Glomerular visceral epithelial cell (primary cell): Measurements from ENCODE around the gene GATA2.

Experiments used
- DNase-seq: peaks from one replicate; pipeline ENCODE4 v3.0.0-alpha.2; 2016; ENCODE audit errors: extremely low spot score

Gene GATA2

DNA sequence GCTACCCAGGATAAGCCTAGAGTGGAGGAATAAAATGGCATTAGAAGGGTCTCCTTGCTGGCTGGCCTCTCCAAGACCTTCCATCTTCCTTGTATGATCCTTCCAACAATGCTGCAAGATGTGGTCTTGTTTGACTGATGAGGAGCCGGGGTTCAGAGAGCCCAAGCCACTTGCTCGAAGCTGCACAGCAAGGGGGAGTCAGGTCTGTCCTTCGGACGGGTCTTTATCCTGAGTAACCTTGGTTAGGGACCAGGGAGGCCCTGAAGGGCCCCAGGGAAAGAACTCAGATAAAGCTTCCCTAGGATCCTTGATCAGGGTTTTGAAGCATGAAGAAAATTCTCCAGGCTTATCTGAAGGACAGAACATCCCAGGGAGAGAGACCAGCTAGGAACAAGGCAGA is 19.3 kb downstream of the GATA2 start:
- DNase-seq: no peak

DNA sequence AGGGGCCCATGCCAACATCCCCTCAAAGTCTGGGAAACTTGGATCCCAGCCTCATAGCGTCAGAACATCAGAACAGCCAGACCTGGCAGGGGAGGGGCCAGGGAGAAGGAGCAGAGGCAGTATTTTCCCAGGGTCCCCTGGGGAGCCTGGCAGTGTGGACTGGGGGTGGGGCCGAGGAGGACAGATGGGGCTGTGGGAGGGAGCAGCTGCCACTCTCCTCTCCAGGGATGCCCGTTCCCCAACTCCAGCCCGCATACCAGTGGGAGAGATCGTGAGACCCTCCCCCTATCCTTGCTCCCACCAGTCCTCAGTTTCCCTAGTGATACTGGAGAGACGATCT is 19.9 kb downstream of the GATA2 start:
- DNase-seq: no peak

DNA sequence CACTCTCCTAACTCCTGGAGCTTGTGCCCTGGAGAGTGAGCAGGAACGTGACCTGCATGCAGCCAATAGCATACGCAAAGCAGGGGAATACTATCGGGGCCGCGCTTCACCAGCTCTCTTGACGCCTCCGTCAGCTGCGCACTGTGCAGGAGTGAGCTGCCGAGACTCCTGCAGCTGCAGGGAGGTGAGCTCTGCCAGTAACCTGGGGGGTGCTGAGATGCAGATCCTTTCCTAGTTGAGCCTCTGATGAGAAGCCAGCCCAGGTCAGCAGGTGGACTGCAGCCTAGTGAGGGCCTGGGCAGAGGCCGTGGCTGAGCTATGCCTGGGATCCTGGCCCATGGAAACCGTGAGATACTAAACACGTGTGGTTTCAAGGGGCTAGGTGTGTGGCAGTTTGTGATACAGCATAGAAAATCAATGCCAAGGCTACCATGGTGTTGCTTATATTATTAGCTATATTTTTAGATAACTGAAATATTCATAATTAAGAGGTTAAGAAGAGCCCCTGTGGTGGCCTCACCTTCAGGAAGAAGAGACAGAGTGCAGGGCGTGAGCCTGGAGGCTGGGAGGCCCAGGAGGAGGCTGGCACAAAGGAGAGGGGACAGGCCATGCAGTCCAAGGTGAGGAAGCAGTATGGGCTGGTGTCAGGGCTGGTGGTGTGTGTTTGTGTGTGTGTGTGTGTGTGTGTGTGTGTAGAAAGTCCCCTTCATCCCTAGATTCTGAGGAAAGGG is 20.4 kb downstream of the GATA2 start:
- no peak for DNase-seq

DNA sequence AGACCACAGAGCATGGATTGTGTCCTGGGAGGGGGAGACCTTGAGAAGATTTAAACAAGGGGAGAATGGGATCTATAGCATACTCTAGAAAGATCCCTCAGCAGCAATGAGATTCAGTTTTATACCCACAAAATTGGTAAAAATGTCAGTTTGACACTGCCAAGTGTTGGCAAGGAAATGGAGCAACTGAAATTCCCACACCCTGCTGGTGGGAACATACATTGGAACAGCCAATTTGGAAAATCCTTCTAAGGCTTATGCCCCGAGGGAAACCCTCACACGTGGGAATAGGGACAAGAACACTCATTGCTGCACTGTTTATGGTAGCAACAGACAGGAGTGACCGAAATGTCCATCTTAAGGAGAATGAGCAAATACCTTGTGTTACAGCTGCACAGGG is 21.3 kb downstream of the GATA2 start:
- DNase-seq: no peak

DNA sequence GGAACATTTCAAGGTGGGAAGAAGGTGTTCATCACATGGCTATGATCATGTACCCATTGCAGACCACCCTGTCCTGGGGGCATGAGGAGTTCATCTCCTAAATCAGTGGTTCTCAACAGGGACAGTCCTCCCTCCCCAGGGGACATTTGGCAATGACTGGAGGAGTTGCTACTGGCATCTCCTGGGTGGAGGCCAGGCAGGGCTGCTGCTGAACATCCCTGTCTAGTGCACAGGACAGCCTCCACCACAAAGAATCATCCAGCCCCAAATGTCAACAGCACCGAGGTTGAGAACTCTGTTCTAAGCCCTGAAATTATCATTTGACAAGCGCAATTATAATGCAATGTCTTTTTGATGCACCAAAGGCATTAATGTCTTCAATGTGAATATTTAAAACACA is 21.9 kb downstream of the GATA2 start:
- DNase-seq: no peak

DNA sequence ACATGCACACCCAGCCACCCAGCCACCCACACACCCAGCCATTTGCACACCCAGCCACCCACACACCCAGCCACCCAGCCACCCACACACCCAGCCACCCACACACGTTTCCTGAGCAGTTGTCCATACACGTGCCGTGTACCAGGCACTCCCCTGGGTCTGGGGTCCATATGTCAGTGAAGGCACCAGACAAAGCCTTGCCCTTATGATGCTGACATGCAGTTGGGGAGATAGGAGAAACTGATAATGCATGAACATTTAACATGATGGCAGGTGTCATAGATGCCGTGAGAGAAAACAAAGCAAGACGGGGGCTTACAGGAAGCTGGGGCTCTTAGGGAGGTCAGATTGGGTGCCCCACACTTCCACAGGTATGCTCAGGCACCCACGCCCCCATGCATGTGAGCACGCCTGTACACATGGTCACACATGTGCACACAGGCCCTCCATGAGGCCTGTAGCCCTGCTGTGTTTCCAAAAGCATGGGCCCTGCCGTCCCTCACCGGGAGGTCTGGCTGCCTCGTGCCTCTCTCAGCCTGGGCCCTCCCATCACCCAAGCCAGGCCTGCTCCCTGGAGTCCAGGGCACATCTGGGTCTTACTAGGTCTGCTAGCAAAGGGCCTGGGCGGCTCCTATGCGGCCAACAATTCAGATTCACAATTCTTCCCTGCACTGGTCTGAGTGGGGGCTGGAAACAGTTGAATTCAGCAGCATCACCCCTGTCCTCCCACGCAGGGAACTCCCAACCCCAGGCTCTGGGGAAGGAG is 22.7 kb downstream of the GATA2 start:
- no peak for DNase-seq

DNA sequence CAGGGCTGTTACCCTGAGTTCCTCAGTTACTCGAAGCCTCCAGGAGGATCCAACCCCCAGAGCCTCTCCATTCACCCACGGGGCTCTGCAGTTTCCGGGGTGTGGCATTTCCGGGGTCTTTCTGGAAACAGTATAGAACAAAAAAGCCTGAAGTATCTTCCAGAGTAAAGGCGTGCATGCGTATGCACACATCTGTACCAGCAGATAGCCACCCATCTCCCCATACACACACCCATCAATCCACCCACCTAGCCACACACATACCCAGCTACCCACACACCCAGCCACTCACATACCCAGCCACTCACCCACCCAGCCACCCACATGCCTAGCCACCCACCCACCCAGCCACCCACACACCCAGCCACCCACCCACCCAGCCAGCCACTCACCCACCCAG is 23.4 kb downstream of the GATA2 start:
- no peak for DNase-seq

DNA sequence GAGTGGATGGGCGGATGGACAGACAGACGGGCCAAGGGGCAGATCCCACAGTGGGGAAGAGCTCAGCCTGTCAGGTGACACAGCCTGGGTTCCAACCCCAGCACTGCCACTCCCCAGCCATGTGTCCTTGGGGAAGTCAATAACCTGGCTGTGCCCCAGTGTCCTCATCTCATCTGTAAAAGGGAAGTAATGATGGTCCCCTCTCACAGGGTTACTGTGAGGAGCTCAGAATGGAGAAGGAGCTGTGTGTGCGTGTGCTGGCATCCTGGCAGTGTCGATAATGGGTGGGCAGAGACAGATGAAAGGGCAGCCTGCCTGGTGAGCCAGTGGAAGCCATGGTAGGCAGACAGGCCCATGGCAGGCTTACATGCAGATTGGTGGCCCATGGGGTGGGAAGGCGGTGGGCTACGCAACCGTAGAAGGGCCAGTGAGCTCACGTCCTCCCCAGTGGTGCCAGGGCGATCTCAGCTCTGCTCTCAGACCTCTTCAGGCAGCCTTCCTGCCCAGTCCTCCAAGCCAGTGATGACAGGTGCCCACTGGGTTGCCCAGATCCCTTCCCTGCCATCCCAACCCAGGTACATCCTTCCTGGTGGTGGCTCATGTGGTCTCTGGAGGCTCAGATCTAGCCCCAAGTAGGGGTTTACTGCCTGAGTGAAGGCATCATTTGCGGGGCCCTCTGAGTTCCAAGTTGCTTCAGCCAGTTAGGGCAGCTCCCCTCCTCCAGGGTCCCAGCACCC is 24.0 kb downstream of the GATA2 start:
- no peak for DNase-seq

DNA sequence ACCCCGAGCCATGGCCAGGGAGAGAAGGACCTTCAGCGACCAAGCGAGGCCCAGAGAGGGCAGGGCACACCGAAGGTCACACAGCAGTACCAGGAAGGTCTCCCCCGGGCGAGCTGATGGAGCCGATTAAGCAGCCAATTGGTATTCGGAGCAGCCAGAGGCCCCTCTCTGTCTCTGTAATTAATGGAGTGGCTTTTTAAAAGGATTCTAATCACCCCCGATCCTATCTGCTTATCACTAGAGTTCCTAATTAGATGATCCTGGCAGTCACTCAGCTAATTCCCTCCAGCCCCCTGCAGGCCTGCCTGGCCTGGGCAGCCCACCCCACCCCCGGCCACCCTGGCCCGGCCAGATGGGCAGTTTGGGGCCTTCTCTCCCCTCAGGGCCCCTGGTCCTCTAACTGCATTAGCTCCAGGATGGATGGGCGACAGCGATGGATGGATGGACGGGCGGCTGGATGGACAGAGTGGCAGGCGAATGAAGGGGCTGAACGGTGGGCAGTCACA is 24.7 kb downstream of the GATA2 start:
- DNase-seq: no peak

DNA sequence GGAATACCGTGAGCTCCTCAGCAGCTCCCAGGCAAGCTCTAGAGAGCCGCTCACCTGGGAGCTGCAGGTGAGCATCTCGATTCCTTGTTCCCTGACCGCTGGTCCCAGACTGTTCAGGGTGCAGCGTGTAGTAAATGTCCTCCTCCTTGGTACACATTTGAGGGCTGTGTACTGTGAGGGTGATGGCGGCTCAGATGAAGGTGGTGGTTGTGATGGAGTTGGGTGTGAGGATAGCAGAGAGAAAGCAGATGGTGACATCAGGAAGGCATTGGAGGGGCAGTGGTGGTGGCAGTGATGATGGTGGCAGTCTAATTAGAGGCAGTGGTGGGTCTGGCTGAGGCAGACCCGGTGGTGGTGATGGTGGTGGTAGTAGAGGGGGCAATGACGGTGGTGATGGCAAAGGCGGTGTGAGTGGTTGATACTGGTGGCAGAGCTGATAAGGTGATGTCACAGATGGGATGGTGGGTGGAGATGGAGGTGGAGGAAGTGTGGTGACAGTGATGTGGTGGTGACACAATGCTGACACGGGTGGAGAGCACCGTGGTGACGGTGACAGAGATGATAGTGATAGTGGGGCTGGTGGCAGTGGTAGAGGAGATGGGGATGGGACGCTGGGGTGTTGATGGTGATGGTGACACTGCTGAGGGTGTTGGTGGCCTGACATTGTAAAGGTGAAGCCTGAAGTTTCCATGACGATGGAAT is 26.0 kb downstream of the GATA2 start, which contains the start of gene DNAJB8:
TSS of gene DNAJB8 (minus strand) at position 51 of the 702 bp plus-strand sequence. CDS start 3,645 bp downstream, outside the sequence.
- DNase-seq: no peak

DNA sequence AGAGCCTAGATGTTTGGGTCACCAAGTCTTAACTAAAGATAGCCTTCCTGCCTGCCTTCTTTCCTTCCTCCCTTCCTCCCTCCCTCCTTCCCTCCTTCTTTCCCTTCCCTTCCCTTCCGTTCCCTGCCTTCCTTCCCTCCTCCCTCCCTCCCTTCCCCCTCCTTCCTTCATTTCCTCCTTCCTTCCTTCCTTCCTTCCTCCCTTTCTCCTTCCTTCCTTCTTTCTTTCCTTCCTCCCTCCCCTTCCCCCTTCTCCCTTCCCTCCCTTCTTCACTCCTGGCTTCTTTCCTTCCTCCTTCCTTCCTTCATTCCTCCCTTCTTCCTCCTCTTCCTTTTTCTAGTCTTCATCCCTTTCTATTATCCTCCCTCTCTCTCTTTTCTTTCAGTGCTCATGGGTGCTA is 28.3 kb downstream of the GATA2 start:
- DNase-seq: no peak

DNA sequence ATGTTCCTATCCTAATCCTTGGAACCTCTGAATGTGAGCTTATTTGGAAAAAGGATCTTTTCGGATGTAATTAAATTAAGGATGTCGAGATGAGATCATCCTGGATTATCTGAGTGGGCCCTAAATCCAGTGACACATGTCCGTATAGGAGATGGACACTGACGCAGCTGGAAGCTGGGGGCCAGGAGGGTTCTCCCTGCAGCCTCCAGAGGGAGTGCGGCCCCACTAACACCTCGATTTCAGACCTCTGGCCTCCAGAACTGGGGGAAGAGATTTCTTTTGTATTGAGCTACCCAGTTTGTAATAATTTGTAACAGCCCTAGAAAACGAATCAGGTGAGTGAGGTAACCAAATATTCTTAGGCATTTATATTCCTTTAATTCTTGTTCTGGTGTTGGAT is 28.8 kb downstream of the GATA2 start:
- no peak for DNase-seq

DNA sequence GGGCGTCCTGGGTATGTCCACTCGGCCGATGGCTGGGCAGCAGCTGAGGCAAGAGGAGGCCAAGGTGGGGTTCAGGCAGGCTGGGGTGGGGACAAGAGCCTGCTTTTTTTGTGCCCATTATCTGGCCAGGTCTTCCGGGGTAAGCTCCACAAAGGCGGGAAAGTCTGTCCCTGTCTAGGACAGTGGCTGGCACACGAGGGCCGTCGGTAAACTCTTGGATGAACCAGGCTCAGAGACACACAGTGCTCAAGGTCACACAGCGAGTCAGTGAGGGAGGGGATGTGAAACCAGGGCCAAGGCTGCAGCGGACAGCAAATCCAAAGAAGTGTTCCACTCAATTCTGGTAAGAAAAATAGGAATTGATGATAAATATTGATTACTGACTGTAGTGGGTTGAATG is 29.2 kb downstream of the GATA2 start:
- no peak for DNase-seq

DNA sequence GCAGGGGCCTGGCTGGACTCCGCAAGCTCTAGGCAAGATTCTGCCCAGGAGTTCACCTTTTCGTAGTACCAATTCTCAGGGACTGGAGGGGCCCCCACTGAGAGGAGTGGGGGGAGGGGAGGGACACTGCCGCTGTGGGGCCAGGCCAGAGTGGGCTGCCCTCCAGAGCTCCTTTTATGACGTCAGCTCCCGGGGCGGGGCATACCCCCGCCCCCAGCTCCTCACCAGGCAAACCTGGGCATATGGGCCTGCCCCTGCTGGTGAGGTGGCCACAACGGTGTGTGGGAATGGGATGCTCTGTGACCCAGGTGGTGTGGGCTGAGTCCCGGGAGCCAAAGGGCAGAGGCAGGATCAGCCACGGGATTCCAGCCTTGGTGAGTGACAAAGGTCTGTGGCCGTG is 29.6 kb downstream of the GATA2 start:
- no peak for DNase-seq

DNA sequence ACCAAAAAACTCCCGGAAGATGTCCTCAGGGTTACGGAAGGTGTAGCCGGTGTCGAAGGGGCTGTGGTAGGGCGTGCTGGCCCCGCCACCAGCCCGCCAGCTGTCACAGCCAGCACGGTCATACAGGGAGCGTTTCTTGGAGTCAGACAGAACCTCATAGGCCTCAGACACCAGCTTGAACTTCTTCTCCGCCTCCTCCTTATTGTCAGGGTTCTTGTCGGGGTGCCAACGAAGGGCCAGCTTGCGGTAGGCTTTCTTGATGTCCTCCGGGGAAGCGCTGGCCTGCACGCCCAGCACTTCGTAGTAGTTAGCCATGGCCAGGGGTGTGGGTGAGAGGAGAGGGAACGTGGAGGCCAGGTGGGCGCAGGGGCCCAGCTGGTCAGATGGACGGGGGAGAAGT is 30.1 kb downstream of the GATA2 start:
- DNase-seq: no peak

DNA sequence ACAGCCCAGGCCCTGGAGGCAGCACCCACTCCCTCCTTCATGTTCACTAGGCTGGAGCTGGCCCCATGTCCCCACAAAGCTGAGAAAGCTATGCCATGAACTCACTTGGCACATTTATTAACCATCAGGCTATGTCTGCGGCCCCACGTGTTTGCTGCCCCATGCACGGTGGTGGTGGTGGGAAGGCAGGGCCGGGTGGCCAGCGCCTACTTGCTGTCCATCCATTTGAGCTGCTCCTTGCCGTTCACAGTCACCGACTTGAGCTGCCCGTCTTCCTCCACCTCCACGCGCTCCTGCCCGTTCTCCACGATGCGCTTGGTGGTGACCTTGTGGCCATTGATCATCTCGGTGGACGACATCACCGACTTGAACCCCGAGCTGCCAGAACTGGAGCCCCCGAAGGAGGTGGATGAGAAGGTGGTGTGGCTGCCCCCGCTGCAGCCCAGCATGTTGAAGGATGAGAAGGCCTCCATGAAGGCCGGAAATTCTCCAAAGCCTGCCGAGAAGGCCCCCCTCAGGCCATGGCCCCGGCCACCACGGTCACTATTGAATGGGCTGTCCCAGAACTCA is 30.6 kb downstream of the GATA2 start:
- DNase-seq: no peak

DNA sequence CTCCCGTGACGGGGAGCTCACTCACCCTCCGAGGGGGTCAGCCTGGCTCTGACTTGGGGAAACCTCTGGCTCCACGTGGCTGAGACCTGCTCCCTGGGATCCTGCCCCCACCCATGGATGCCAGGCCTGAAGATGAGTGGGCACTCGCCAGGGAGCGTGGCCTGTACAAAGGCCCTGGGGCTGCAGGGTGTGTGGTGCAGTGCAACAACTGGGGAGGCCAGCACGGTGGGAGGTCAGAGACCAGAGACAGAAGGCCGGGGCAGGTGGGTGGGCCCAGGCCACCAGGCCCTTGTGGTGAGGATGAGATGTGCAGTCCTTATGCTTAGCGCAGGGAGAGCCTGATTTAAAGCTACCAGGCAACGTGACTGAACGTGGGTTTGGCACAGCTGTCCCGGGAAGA is 31.3 kb downstream of the GATA2 start:
- no peak for DNase-seq

DNA sequence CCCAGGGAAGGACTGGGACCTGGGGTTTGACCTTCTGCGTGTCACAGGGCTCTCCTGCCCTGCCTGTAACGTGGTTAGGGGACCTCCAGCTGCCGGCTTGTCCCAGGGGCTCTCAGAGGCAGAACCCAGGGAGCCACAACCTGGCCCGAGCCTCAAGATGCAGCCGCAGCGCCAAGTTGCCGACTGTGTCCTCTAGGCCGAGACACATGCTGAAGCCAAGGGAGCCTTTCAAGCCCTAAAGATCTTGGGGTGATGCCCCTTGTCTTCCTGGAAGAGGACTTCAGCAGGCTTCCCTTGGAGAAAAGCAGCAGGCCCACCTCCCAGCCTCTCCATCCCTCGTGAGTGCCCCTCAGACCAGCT is 33.6 kb downstream of the GATA2 start:
- no peak for DNase-seq

DNA sequence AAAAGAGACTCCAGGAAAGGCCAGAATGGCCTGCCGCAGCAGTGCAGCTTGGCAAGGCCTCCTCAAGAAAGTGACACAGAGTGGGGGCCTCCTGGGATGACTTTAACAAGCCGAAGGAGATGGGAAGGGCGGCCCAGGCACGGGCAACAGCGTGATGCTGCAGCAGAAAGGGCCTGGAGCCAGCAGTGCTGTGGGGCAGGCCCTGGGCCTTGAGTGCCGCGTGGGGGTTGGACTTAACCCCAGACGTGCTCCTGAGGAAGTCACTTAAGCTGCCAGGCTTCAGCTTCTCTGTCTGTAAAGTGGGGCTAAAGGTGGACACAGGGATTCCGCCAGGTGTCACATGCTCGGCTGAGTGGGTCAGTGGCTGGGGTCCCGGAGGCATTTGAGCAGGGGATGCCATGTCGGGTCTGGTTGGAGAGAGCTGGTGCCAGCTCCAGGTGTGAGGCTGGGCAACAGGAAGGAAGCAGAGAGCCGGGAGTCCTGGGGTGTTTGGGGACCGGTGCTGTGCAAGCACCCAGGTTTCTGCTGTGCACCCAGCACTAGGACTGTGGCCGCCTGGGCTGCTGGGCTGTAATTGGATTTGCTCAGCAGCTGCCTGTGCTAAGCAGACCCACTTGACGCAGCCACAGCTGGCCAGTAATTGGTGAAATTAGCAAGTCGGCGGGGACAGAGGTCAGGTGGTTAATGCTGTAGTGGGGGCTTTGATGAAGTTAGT is 34.1 kb downstream of the GATA2 start:
- DNase-seq: no peak

DNA sequence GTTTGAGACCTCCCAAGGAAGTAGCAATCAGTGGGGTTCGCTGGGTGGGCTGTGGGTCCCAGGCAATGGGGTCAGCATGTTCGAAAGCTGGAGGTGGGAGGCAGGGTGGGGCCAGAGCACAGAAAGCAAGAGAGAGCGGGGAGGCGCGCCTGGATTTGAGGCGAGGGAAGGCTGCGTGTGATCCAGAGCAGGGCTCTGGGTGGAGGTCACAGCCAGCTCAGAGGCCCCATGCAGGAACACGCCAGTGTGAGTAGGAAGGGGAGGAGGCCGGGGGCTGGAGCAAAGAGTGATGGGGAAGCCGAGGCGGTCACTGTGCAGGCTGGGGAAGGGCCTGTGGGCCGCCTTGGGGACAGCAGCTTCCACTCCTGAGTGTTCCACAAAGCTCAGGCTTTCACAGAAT is 35.1 kb downstream of the GATA2 start:
- DNase-seq: no peak
